GM10266 (cell line): ENCODE measurements around the gene INTS4.
"Not testable (repeated sequence)": the region's sequence is repeated elsewhere in the genome, so short reads cannot be mapped to it uniquely, and the experiment has no call there.

Experiments
- DNase-seq: peaks from one replicate; pipeline ENCODE4 v3.0.0; 2012; ENCODE audit errors: extremely low spot score
- CTCF ChIP-seq: IDR thresholded peaks from 2 replicates; pipeline ENCODE4 v1.5.1; 2012; ENCODE audit warnings: mild to moderate bottlenecking, low read depth; ENCODE audit not compliant: control insufficient read depth, insufficient read depth; ENCODE audit errors: missing control alignments

The INTS4 gene

GRCh38 chr11:78031629-78032028 is 37.2 kb upstream of the INTS4 start:
- TF ChIP-seq CTCF: no peak
- DNase-seq: no peak

- DNase-seq: no peak
These were observed 36.2 kb upstream of the INTS4 start for GRCh38 chr11:78030429-78031325.

GRCh38 chr11:78028423-78028822 is 34.0 kb upstream of the INTS4 start:
- not testable (repeated sequence) for DNase-seq

More at GRCh38 chr11:78030429-78031325, 36.2 kb upstream of the INTS4 start:
- no peak for TF ChIP-seq CTCF

GRCh38 chr11:78027759-78028158 is 33.3 kb upstream of the INTS4 start:
- TF ChIP-seq CTCF: no peak
- no peak for DNase-seq

- TF ChIP-seq CTCF: no peak
- DNase-seq: no peak
These were observed 30.9 kb upstream of the INTS4 start for GRCh38 chr11:78025378-78025777.

GRCh38 chr11:78023426-78023825 is 29.0 kb upstream of the INTS4 start:
- no peak for DNase-seq
- no peak for TF ChIP-seq CTCF

GRCh38 chr11:78022397-78023396 is 28.2 kb upstream of the INTS4 start, which contains the start of gene KCTD14:
Gene KCTD14 (minus strand): TSS chr11:78023276. CDS start chr11:78023249, 27 bp downstream.
- no peak for DNase-seq

More at GRCh38 chr11:78022397-78023396, 28.2 kb upstream of the INTS4 start, which contains the start of gene KCTD14:
- TF ChIP-seq CTCF: no peak
